Measurements from ENCODE around the gene HTD2. TPM values are rescaled to one million over a fixed set of nuclear protein-coding genes. Genes with fewer than 3 reads are reported as not detected.
A peak's percentile ranks its signal among the peaks of the same experiment; 100 is the strongest.

The HTD2 gene
- total RNA-seq, 6 donors from 2014 or later = 7.1 to 14.7 (median 9.0) TPM; not detected in 1

- 78 to 84% methylated on average over 7 of the region's 7 CpGs for WGBS, 2 donors
- Histone ChIP-seq H3K9me3 (no peaks in the 10 kb centered on the region), H3K4me1 (peaks cover 0 to 10% (median 7%) of the 10 kb centered on the region in 4 donors), H3K36me3 (peaks cover 0 to 7% (median 0%) of the 10 kb centered on the region in 4 donors), H3K4me3 (no peak overlapping the region), H3K27me3 (no peaks in the 10 kb centered on the region), H3K27ac (peak overlapping the region in 3 of 4 donors; percentile 4 to 49 (median 24))
- ATAC-seq (ENCODE audit: low FRiP score in 2 of 2) = no peak
- no peak for DNase-seq
- TF ChIP-seq POLR2A (IDR thresholded peaks at IDR 0.05) (no peak), POLR2AphosphoS5 (IDR thresholded peaks at IDR 0.05) (no peak), EP300 (IDR thresholded peaks at IDR 0.05) (no peak), CTCF (IDR thresholded peaks at IDR 0.05) (no peak)
Measured at GRCh38 chr3:58324391-58325390, 18.4 kb downstream of the HTD2 start.

GRCh38 chr3:58325525-58325992, 19.2 kb downstream of the HTD2 start:
- Histone ChIP-seq H3K4me1 (peaks cover 0 to 10% (median 7%) of the 10 kb centered on the region in 4 donors), H3K36me3 (peaks cover 0 to 2% (median 0%) of the 10 kb centered on the region in 4 donors), H3K27me3 (no peaks in the 10 kb centered on the region), H3K4me3 (no peak overlapping the region), H3K27ac (peak overlapping the region in 3 of 4 donors; percentile 4 to 49 (median 24)), H3K9me3 (no peaks in the 10 kb centered on the region)
- WGBS, 2 donors = 39 to 55% methylated on average over 2 of the region's 2 CpGs
- ATAC-seq (ENCODE audit: low FRiP score in 2 of 2) (no peak), DNase-seq (no peak)
- TF ChIP-seq POLR2AphosphoS5 (IDR thresholded peaks at IDR 0.05) (no peak), CTCF (IDR thresholded peaks at IDR 0.05) (no peak), EP300 (IDR thresholded peaks at IDR 0.05) (no peak), POLR2A (IDR thresholded peaks at IDR 0.05) (no peak)

GRCh38 chr3:58326267-58326900, 20.1 kb downstream of the HTD2 start:
- 93% methylated on average over 8 of the region's 8 CpGs for WGBS, 2 donors
- H3K4me1 ChIP-seq = peaks cover 0 to 10% (median 7%) of the 10 kb centered on the region in 4 donors
- no peak overlapping the region for H3K4me3 ChIP-seq
- H3K27ac ChIP-seq = no peak overlapping the region
- no peaks in the 10 kb centered on the region for H3K36me3 ChIP-seq
- DNase-seq (no peak), ATAC-seq (ENCODE audit: low FRiP score in 2 of 2) (no peak)
- TF ChIP-seq POLR2A (IDR thresholded peaks at IDR 0.05) (no peak), CTCF (IDR thresholded peaks at IDR 0.05) (no peak), POLR2AphosphoS5 (IDR thresholded peaks at IDR 0.05) (no peak), EP300 (IDR thresholded peaks at IDR 0.05) (no peak)
- H3K27me3 ChIP-seq = no peaks in the 10 kb centered on the region
- no peaks in the 10 kb centered on the region for H3K9me3 ChIP-seq

GRCh38 chr3:58329150-58329921, 23.0 kb downstream of the HTD2 start:
- no peak for ATAC-seq (ENCODE audit: low FRiP score in 2 of 2)
- 88 to 94% methylated on average over 8 of the region's 8 CpGs for WGBS, 2 donors

More at GRCh38 chr3:58329150-58329921, 23.0 kb downstream of the HTD2 start:
- H3K36me3 ChIP-seq = no peaks in the 10 kb centered on the region
- no peaks in the 10 kb centered on the region for H3K27me3 ChIP-seq
- TF ChIP-seq EP300 (IDR thresholded peaks at IDR 0.05) (no peak), POLR2A (IDR thresholded peaks at IDR 0.05) (no peak), CTCF (IDR thresholded peaks at IDR 0.05) (no peak), POLR2AphosphoS5 (IDR thresholded peaks at IDR 0.05) (no peak)
- DNase-seq = no peak
- no peaks in the 10 kb centered on the region for H3K9me3 ChIP-seq
- no peak overlapping the region for H3K27ac ChIP-seq
- peaks cover 15 to 25% (median 20%) of the 10 kb centered on the region in 4 donors for H3K4me1 ChIP-seq
- H3K4me3 ChIP-seq = no peak overlapping the region
